B cell (primary cell): ENCODE results near the gene LKAAEAR1. TPM values are rescaled to one million over a fixed set of nuclear protein-coding genes. Genes with fewer than 3 reads are reported as not detected.

Experiments
- ATAC-seq: fragments of 200-7000 bp; cut with Tn5 transposase; one replicate; pipeline ENCODE4 v1.10.0; 2021; ENCODE audit warnings: low read depth, mild to moderate bottlenecking, moderate number of reproducible peaks, moderate library complexity
- CTCF ChIA-PET: fragments of 350-600 bp; sonication (Branson Sonifier 250); formaldehyde crosslinking; loops from one replicate; lab custom pipeline; 2021; ENCODE audit warnings: antibody characterized with exemption, inconsistent platforms; lab: Charles Lee
- POLR2A ChIA-PET: fragments of 350-600 bp; sonication (Branson Sonifier 250); formaldehyde crosslinking; loops from one replicate; lab custom pipeline; 2021; ENCODE audit warnings: antibody characterized with exemption; lab: Charles Lee
- DNase-seq: peaks from one replicate; pipeline ENCODE4 v3.0.0; 2013
- H2AFZ ChIP-seq: 2 replicates; pipeline ENCODE4 v1.6.1; 2012; ENCODE audit warnings: mild to moderate bottlenecking, low read depth, low read length; ENCODE audit not compliant: insufficient read depth, poor library complexity, severe bottlenecking
- H3K27ac ChIP-seq, 2 donors: 1 replicate in 1 of 2; 2 replicates in 1 of 2; pipeline ENCODE4 v1.5.1; 2012 to 2013; ENCODE audit warnings: low read length in 2 of 2, mild to moderate bottlenecking in 2 of 2, moderate library complexity in 1 of 2
- H3K27me3 ChIP-seq, 4 experiments: fragments of 200-600 bp in 1 of 4; sonication (generic) in 1 of 4; replicated peaks in 1 of 4; 1 replicate in 2 of 4; 2 replicates in 2 of 4; pipeline versions ENCODE4 v1.6.1 to v1.7.0; 2013 to 2016; ENCODE audit warnings: low read length in 3 of 4, mild to moderate bottlenecking in 2 of 4, mixed read lengths in 1 of 4, moderate library complexity in 1 of 4; ENCODE audit not compliant: insufficient read depth in 4 of 4, control insufficient read depth in 3 of 4; ENCODE audit errors: control extremely low read depth in 1 of 4
- H3K36me3 ChIP-seq, 2 experiments: replicated peaks in 1 of 2; 1 replicate in 1 of 2; 2 replicates in 1 of 2; pipeline versions ENCODE4 v1.6.1 to v1.7.1; 2013; ENCODE audit warnings: low read length in 1 of 2; ENCODE audit not compliant: insufficient read depth in 2 of 2, control insufficient read depth in 1 of 2; ENCODE audit errors: control extremely low read depth in 1 of 2, extremely low read depth in 1 of 2
- H3K4me1 ChIP-seq, 2 donors: fragments of 200-600 bp in 1 of 2; sonication (generic) in 1 of 2; 1 replicate in 1 of 2; 2 replicates in 1 of 2; pipeline versions ENCODE4 v1.5.1 to v1.6.1; 2013 to 2017; ENCODE audit warnings: low read length in 2 of 2; ENCODE audit not compliant: control insufficient read depth in 2 of 2, insufficient read depth in 2 of 2
- H3K4me2 ChIP-seq: replicated peaks from 2 replicates; pipeline ENCODE3; 2012; ENCODE audit warnings: mild to moderate bottlenecking, low read depth, low read length; ENCODE audit not compliant: poor library complexity, severe bottlenecking
- H3K4me3 ChIP-seq, 5 experiments: fragments of 200-600 bp in 1 of 5; sonication (generic) in 1 of 5; 1 replicate in 3 of 5; 2 replicates in 2 of 5; pipeline versions ENCODE4 v1.5.1 to v1.7.0; 2011 to 2016; ENCODE audit warnings: low read length in 4 of 5, mild to moderate bottlenecking in 4 of 5, low read depth in 2 of 5, control low read depth in 1 of 5, moderate library complexity in 1 of 5; ENCODE audit not compliant: insufficient read depth in 1 of 5; ENCODE audit errors: control extremely low read depth in 1 of 5, extremely low read depth in 1 of 5
- H3K79me2 ChIP-seq: fragments of 200-600 bp; sonication (generic); one replicate; pipeline ENCODE4 v1.6.0; 2016; ENCODE audit warnings: low read length; ENCODE audit not compliant: control insufficient read depth, insufficient read depth
- H3K9ac ChIP-seq: fragments of 200-600 bp; sonication (generic); 2 replicates; pipeline ENCODE4 v1.6.1; 2017; ENCODE audit warnings: mild to moderate bottlenecking, low read length, moderate library complexity
- H3K9me3 ChIP-seq, 3 donors: one replicate each; pipeline versions ENCODE4 v1.6.1 to v1.7.1; 2013; ENCODE audit warnings: low read length in 2 of 3; ENCODE audit not compliant: control insufficient read depth in 2 of 3, insufficient read depth in 1 of 3; ENCODE audit errors: control extremely low read depth in 1 of 3
- H4K20me1 ChIP-seq: 2 replicates; pipeline ENCODE4 v1.6.0; 2012; ENCODE audit warnings: mild to moderate bottlenecking, low read length; ENCODE audit not compliant: insufficient read depth, control insufficient read depth, poor library complexity, severe bottlenecking
- H3K27ac Mint-ChIP-seq: one replicate; pipeline ENCODE4 v1.8.0; 2021; ENCODE audit warnings: mixed read lengths
- H3K27me3 Mint-ChIP-seq: one replicate; pipeline ENCODE4 v1.8.0; 2021; ENCODE audit warnings: mixed read lengths
- H3K4me1 Mint-ChIP-seq: one replicate; pipeline ENCODE4 v1.8.0; 2021; ENCODE audit warnings: mixed read lengths
- H3K4me3 Mint-ChIP-seq: one replicate; pipeline ENCODE4 v1.8.0; 2021; ENCODE audit warnings: mixed read lengths
- H3K9me3 Mint-ChIP-seq: one replicate; pipeline ENCODE4 v1.8.0; 2022; ENCODE audit warnings: mixed read lengths; ENCODE audit not compliant: insufficient read depth
- CTCF ChIP-seq: fragments of 200-600 bp; IDR thresholded peaks from one replicate; pipeline ENCODE4 v1.8.0; 2022; ENCODE audit warnings: antibody characterized with exemption, mild to moderate bottlenecking
- EZH2 ChIP-seq: IDR thresholded peaks from 2 replicates; pipeline ENCODE4 v1.6.1; 2012; ENCODE audit warnings: borderline replicate concordance, low read depth, mild to moderate bottlenecking, moderate library complexity, low read length; ENCODE audit not compliant: insufficient read depth, poor library complexity, severe bottlenecking
- WGBS: methylation state at CpG from one replicate; pipeline ENCODE4 v1.1.5; 2013; ENCODE audit warnings: missing lambda C conversion rate; ENCODE audit not compliant: insufficient coverage; 5-methylcytosine and 5-hydroxymethylcytosine counted together
- intact Hi-C: fragments of 100-400 bp; cut with micrococcal nuclease; formaldehyde crosslinking; loops from one replicate; pipeline ENCODE4 v1.10.0; 2022
- polyA plus RNA-seq: library from polyadenylated mRNA; depleted of rRNA; stranded (reverse); fragments of >200 nt; gene quantifications from 2 replicates; pipeline ENCODE4 v1.2.3, GENCODE V29; 2012
- total RNA-seq, 2 donors: library from RNA; stranded (reverse); fragments of 120-200 nt in 1 of 2; gene quantifications; 1 replicate in 1 of 2; 2 replicates in 1 of 2; pipeline versions ENCODE4 v1.2.3 to v1.2.4, GENCODE V29; 2013 to 2022

LKAAEAR1 gene
- total and polyA plus RNA-seq, 2 donors (not counting 1 experiment from before 2014, with no cell fraction given): 1.9 TPM; not detected in 1

- Histone ChIP-seq H3K9me3 (no peaks in the 10 kb centered on the region), H3K4me3 (no peak overlapping the region), H3K27ac (no peak overlapping the region), H3K79me2 (peaks cover 5% of the 10 kb centered on the region), H3K4me1 (peaks cover 46 to 62% of the 10 kb centered on the region in 2 donors), H3K9ac (no peak overlapping the region), H3K36me3 (peaks cover 0 to 3% of the 10 kb centered on the region in 2 experiments), H2AFZ (no peak overlapping the region), H4K20me1 (no peaks in the 10 kb centered on the region), H3K4me2 (no peak overlapping the region), H3K27me3 (peaks cover 0 to 21% (median 5%) of the 10 kb centered on the region in 4 experiments)
- DNase-seq (no peak), ATAC-seq (no peak)
- Mint-ChIP-seq H3K4me1 (peaks cover 57% of the 10 kb centered on the region), H3K27me3 (no peaks in the 10 kb centered on the region), H3K27ac (no peak overlapping the region), H3K4me3 (peak overlapping the region; percentile 2), H3K9me3 (no peaks in the 10 kb centered on the region)
- CTCF ChIA-PET: interaction anchor here (5.8 kb wide), 1 partner anchor 16 kb away, joined by 50 read pairs; no protein-coding TSS in a partner anchor
- POLR2A ChIA-PET: no interaction called here
- TF ChIP-seq CTCF: no peak
- no peak for TF ChIP-seq EZH2
- WGBS: 88% methylated on average over 19 of the region's 20 CpGs
- intact Hi-C loops: loop anchor here (5.0 kb wide), 1 partner anchor 67 kb away; the partner anchor contains the start of gene C20orf204
Observed at GRCh38 chr20:64103871-64104666, 19.9 kb upstream of the LKAAEAR1 start.
